ENCODE data around the gene IFITM10. TPM values are rescaled to one million over a fixed set of nuclear protein-coding genes. Genes with fewer than 3 reads are reported as not detected.

IFITM10 gene
- total and polyA plus RNA-seq, 2 donors (not counting 1 experiment from before 2014, with no cell fraction given) = 0.15 to 0.50 TPM

- no peak overlapping the region for H3K27ac ChIP-seq (ENCODE audit: insufficient read depth, low read length)
- H3K4me3 ChIP-seq (replicated peaks in 1 of 4; ENCODE audit: control extremely low read depth in 1 of 4, insufficient read depth in 1 of 4, low read depth in 3 of 4, low read length in 4 of 4) = no peak overlapping the region
- H3K9ac ChIP-seq (ENCODE audit: insufficient read depth, low read length) = no peak overlapping the region
- H3K4me1 ChIP-seq (ENCODE audit: control insufficient read depth, extremely low read depth, insufficient read depth, low read length) = no peaks in the 10 kb centered on the region
- no peak overlapping the region for H2AFZ ChIP-seq (ENCODE audit: low read length)
- TF ChIP-seq CTCF (conservative IDR thresholded peaks at IDR 0.05 in 1 of 2, IDR thresholded peaks at IDR 0.05 in 1 of 2; ENCODE audit: low read depth in 1 of 2, low read length in 2 of 2) (no peak), EZH2 (IDR thresholded peaks at IDR 0.05; ENCODE audit: low read length, missing control alignments) (no peak)
- H3K36me3 ChIP-seq (ENCODE audit: control insufficient read depth, insufficient read depth, low read length) = no peaks in the 10 kb centered on the region
- DNase-seq (ENCODE audit: low read depth in 2 of 2) = no peak
- H3K9me3 ChIP-seq (ENCODE audit: control insufficient read depth, insufficient read depth, low read depth, low read length) = no peaks in the 10 kb centered on the region
- H3K27me3 ChIP-seq (ENCODE audit: control insufficient read depth, insufficient read depth, low read length) = peaks cover 7% of the 10 kb centered on the region
- H3K79me2 ChIP-seq (ENCODE audit: control insufficient read depth, insufficient read depth, low read length) = no peaks in the 10 kb centered on the region
- H3K4me2 ChIP-seq (ENCODE audit: extremely low read depth, insufficient read depth, low read length) = no peak overlapping the region
- H4K20me1 ChIP-seq (ENCODE audit: control insufficient read depth, extremely low read depth, insufficient read depth, low read length) = no peaks in the 10 kb centered on the region
Observed at GRCh38 chr11:1691878-1692707, 58.3 kb downstream of the IFITM10 start.

- Histone ChIP-seq H3K36me3 (ENCODE audit: control insufficient read depth, insufficient read depth, low read length) (no peaks in the 10 kb centered on the region), H3K4me3 (replicated peaks in 1 of 4; ENCODE audit: control extremely low read depth in 1 of 4, insufficient read depth in 1 of 4, low read depth in 3 of 4, low read length in 4 of 4) (no peak overlapping the region), H3K27me3 (ENCODE audit: control insufficient read depth, insufficient read depth, low read length) (peaks cover 7% of the 10 kb centered on the region), H4K20me1 (ENCODE audit: control insufficient read depth, extremely low read depth, insufficient read depth, low read length) (no peaks in the 10 kb centered on the region), H3K9me3 (ENCODE audit: control insufficient read depth, insufficient read depth, low read depth, low read length) (no peaks in the 10 kb centered on the region), H3K4me1 (ENCODE audit: control insufficient read depth, extremely low read depth, insufficient read depth, low read length) (no peaks in the 10 kb centered on the region), H3K79me2 (ENCODE audit: control insufficient read depth, insufficient read depth, low read length) (no peaks in the 10 kb centered on the region), H2AFZ (ENCODE audit: low read length) (no peak overlapping the region), H3K4me2 (ENCODE audit: extremely low read depth, insufficient read depth, low read length) (no peak overlapping the region), H3K27ac (ENCODE audit: insufficient read depth, low read length) (no peak overlapping the region), H3K9ac (ENCODE audit: insufficient read depth, low read length) (no peak overlapping the region)
- no peak for DNase-seq (ENCODE audit: low read depth in 2 of 2)
- no peak for TF ChIP-seq CTCF (conservative IDR thresholded peaks at IDR 0.05 in 1 of 2, IDR thresholded peaks at IDR 0.05 in 1 of 2; ENCODE audit: low read depth in 1 of 2, low read length in 2 of 2)
- no peak for TF ChIP-seq EZH2 (IDR thresholded peaks at IDR 0.05; ENCODE audit: low read length, missing control alignments)
Observed at GRCh38 chr11:1691026-1691877, 59.1 kb downstream of the IFITM10 start.

All from fibroblast of lung (primary cell).